ENCODE results near the gene SH2D3C.

The SH2D3C gene

GRCh38 chr9:127693143-127693542, 85.3 kb downstream of the SH2D3C start:
- H3K9me3 ChIP-seq (replicated peaks; ENCODE audit: insufficient read depth, low read length): no peaks in the 10 kb centered on the region
- H3K79me2 ChIP-seq (ENCODE audit: low read length): no peaks in the 10 kb centered on the region

DNA sequence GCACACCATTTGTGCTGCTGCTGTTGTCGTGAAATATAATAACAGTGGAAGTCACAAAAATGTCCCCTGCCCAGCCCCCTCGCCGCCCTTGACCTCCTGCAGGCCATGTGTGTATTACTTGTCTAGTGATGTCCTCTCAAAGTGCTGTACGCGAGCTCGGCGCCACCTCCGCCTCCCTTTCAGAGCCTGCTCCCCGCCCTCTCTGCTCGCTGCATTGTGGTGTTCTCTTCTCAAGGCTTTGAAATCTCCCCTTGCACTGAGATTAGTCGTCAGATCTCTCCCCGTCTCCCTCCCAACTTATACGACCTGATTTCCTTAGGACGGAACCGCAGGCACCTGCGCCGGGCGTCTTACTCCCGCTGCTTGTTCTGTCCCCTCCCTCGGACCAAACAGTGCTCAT, 86.4 kb downstream of the SH2D3C start:
- TF ChIP-seq EZH2 (optimal IDR thresholded peaks at IDR 0.05; ENCODE audit: low read depth, low read length) (no peak), EZH2phosphoT487 (IDR thresholded peaks at IDR 0.05; ENCODE audit: low read length) (no peak)
- TF ChIP-seq, protein P1, sequence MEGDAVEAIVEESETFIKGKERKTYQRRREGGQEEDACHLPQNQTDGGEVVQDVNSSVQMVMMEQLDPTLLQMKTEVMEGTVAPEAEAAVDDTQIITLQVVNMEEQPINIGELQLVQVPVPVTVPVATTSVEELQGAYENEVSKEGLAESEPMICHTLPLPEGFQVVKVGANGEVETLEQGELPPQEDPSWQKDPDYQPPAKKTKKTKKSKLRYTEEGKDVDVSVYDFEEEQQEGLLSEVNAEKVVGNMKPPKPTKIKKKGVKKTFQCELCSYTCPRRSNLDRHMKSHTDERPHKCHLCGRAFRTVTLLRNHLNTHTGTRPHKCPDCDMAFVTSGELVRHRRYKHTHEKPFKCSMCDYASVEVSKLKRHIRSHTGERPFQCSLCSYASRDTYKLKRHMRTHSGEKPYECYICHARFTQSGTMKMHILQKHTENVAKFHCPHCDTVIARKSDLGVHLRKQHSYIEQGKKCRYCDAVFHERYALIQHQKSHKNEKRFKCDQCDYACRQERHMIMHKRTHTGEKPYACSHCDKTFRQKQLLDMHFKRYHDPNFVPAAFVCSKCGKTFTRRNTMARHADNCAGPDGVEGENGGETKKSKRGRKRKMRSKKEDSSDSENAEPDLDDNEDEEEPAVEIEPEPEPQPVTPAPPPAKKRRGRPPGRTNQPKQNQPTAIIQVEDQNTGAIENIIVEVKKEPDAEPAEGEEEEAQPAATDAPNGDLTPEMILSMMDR (IDR thresholded peaks at IDR 0.05; ENCODE audit: low read length): no peak
- no peaks in the 10 kb centered on the region for H3K4me1 ChIP-seq (ENCODE audit: low read length)
- DNase-seq: no peak
- no peaks in the 10 kb centered on the region for H3F3A ChIP-seq (ENCODE audit: insufficient read depth, low read length)
- no peak overlapping the region for H3K27ac ChIP-seq (ENCODE audit: low read length)
- H3K27me3 ChIP-seq (replicated peaks; ENCODE audit: insufficient read depth, low read length): no peaks in the 10 kb centered on the region
- no peak overlapping the region for H3K9ac ChIP-seq (ENCODE audit: low read length)
- no peaks in the 10 kb centered on the region for H3K9me3 ChIP-seq (replicated peaks; ENCODE audit: insufficient read depth, low read length)
- no peaks in the 10 kb centered on the region for H3K36me3 ChIP-seq (replicated peaks; ENCODE audit: insufficient read depth, low read length)
- no peaks in the 10 kb centered on the region for H3K79me2 ChIP-seq (ENCODE audit: low read length)
- H3K4me2 ChIP-seq (ENCODE audit: low read depth, low read length): no peak overlapping the region
- H3K4me3 ChIP-seq (ENCODE audit: low read length): no peak overlapping the region
- no peaks in the 10 kb centered on the region for H3K9me2 ChIP-seq (replicated peaks; ENCODE audit: insufficient read depth, low read length)
- no peaks in the 10 kb centered on the region for H4K20me1 ChIP-seq (ENCODE audit: insufficient read depth, low read length)
- no peak overlapping the region for H2AFZ ChIP-seq (ENCODE audit: low read length)

More at GRCh38 chr9:127693143-127693542, 85.3 kb downstream of the SH2D3C start:
- Histone ChIP-seq H3K36me3 (replicated peaks; ENCODE audit: insufficient read depth, low read length) (no peaks in the 10 kb centered on the region), H3K27me3 (replicated peaks; ENCODE audit: insufficient read depth, low read length) (no peaks in the 10 kb centered on the region), H2AFZ (ENCODE audit: low read length) (no peak overlapping the region), H3K4me1 (ENCODE audit: low read length) (no peaks in the 10 kb centered on the region), H3K9ac (ENCODE audit: low read length) (no peak overlapping the region), H4K20me1 (ENCODE audit: insufficient read depth, low read length) (no peaks in the 10 kb centered on the region), H3K4me3 (ENCODE audit: low read length) (no peak overlapping the region), H3K4me2 (ENCODE audit: low read depth, low read length) (no peak overlapping the region), H3F3A (ENCODE audit: insufficient read depth, low read length) (no peaks in the 10 kb centered on the region), H3K27ac (ENCODE audit: low read length) (no peak overlapping the region), H3K9me2 (replicated peaks; ENCODE audit: insufficient read depth, low read length) (no peaks in the 10 kb centered on the region)
- DNase-seq: no peak
- TF ChIP-seq, protein P1 (IDR thresholded peaks at IDR 0.05; ENCODE audit: low read length): no peak
- TF ChIP-seq EZH2phosphoT487 (IDR thresholded peaks at IDR 0.05; ENCODE audit: low read length) (no peak), EZH2 (optimal IDR thresholded peaks at IDR 0.05; ENCODE audit: low read depth, low read length) (no peak)

- no peak overlapping the region for H2AFZ ChIP-seq (ENCODE audit: low read length)
- no peaks in the 10 kb centered on the region for H3K9me3 ChIP-seq (replicated peaks; ENCODE audit: insufficient read depth, low read length)
- no peaks in the 10 kb centered on the region for H3K36me3 ChIP-seq (replicated peaks; ENCODE audit: insufficient read depth, low read length)
- no peak for TF ChIP-seq EZH2 (optimal IDR thresholded peaks at IDR 0.05; ENCODE audit: low read depth, low read length)
- TF ChIP-seq, protein P1 (IDR thresholded peaks at IDR 0.05; ENCODE audit: low read length): no peak
- no peak for TF ChIP-seq EZH2phosphoT487 (IDR thresholded peaks at IDR 0.05; ENCODE audit: low read length)
- no peaks in the 10 kb centered on the region for H3F3A ChIP-seq (ENCODE audit: insufficient read depth, low read length)
- H3K27ac ChIP-seq (ENCODE audit: low read length): no peak overlapping the region
- H4K20me1 ChIP-seq (ENCODE audit: insufficient read depth, low read length): no peaks in the 10 kb centered on the region
- H3K4me3 ChIP-seq (ENCODE audit: low read length): no peak overlapping the region
- no peaks in the 10 kb centered on the region for H3K9me2 ChIP-seq (replicated peaks; ENCODE audit: insufficient read depth, low read length)
- H3K4me1 ChIP-seq (ENCODE audit: low read length): no peaks in the 10 kb centered on the region
- H3K9ac ChIP-seq (ENCODE audit: low read length): no peak overlapping the region
- no peak for DNase-seq
- no peak overlapping the region for H3K4me2 ChIP-seq (ENCODE audit: low read depth, low read length)
- H3K27me3 ChIP-seq (replicated peaks; ENCODE audit: insufficient read depth, low read length): no peaks in the 10 kb centered on the region
- H3K79me2 ChIP-seq (ENCODE audit: low read length): no peaks in the 10 kb centered on the region
Observed at GRCh38 chr9:127690735-127691134, 87.7 kb downstream of the SH2D3C start.
